Neural cell (in vitro differentiated cells): ENCODE data around the gene UMODL1.

ENCODE experiments used
- CTCF ChIP-seq: fragments of 450-650 bp; IDR thresholded peaks from 2 replicates; pipeline ENCODE4 v1.5.1; 2014; ENCODE audit warnings: antibody characterized with exemption, mild to moderate bottlenecking, moderate library complexity; ENCODE audit not compliant: poor library complexity, severe bottlenecking
- EP300 ChIP-seq: fragments of 450-650 bp; conservative IDR thresholded peaks from 2 replicates; pipeline ENCODE4 v1.6.1; 2014; ENCODE audit warnings: antibody characterized with exemption, mild to moderate bottlenecking, moderate library complexity; ENCODE audit not compliant: poor library complexity, severe bottlenecking
- EZH2 ChIP-seq: fragments of 200-600, 300-800 bp; shearing (Covaris generic), sonication (generic); IDR thresholded peaks from 2 replicates; pipeline ENCODE4 v1.6.1; 2014; ENCODE audit warnings: antibody characterized with exemption, low read length, borderline replicate concordance, mild to moderate bottlenecking; ENCODE audit not compliant: insufficient read depth, poor library complexity, severe bottlenecking
- REST ChIP-seq: IDR thresholded peaks from 2 replicates; pipeline ENCODE4 v1.6.1; 2012; ENCODE audit warnings: borderline replicate concordance
- TAF1 ChIP-seq: IDR thresholded peaks from 2 replicates; pipeline ENCODE4 v1.6.1; 2012; ENCODE audit warnings: low read depth

GRCh38 chr21:42157606-42158310, 86.6 kb downstream of the UMODL1 start:
- TF ChIP-seq CTCF (no peak), REST (no peak), EP300 (no peak), EZH2 (no peak), TAF1 (no peak)
